Loucy (cell line): ENCODE results near the gene CWC22.

ENCODE experiments used
- H2AFZ ChIP-seq: fragments of 200-600 bp; sonication (generic); 2 replicates; pipeline ENCODE4 v1.6.0; 2016; ENCODE audit warnings: antibody characterized with exemption, mild to moderate bottlenecking, low read length, moderate library complexity
- H3F3A ChIP-seq: fragments of 200-600 bp; 2 replicates; pipeline ENCODE4 v1.6.0; 2016; ENCODE audit warnings: antibody characterized with exemption, low read depth, mild to moderate bottlenecking
- H3K27me3 ChIP-seq: fragments of 200-600 bp; sonication (generic); 2 replicates; pipeline ENCODE4 v1.6.1; 2014; ENCODE audit warnings: low read length, mild to moderate bottlenecking; ENCODE audit not compliant: insufficient read depth, poor library complexity, severe bottlenecking
- H3K36me3 ChIP-seq: fragments of 200-600 bp; sonication (generic); 2 replicates; pipeline ENCODE4 v1.6.1; 2016; ENCODE audit warnings: low read length; ENCODE audit not compliant: insufficient read depth
- H3K4me1 ChIP-seq: fragments of 200-600 bp; sonication (generic); 2 replicates; pipeline ENCODE4 v1.5.1; 2014; ENCODE audit warnings: low read length, mild to moderate bottlenecking; ENCODE audit not compliant: insufficient read depth, poor library complexity, severe bottlenecking
- H3K4me2 ChIP-seq: fragments of 200-600 bp; sonication (generic); 2 replicates; pipeline ENCODE4 v1.6.0; 2014; ENCODE audit warnings: antibody characterized with exemption, low read length, low read depth, mild to moderate bottlenecking; ENCODE audit not compliant: poor library complexity, severe bottlenecking
- H3K4me3 ChIP-seq: fragments of 200-600 bp; sonication (generic); 2 replicates; pipeline ENCODE4 v1.5.1; 2014; ENCODE audit warnings: low read length, mild to moderate bottlenecking, mixed read lengths; ENCODE audit not compliant: poor library complexity, severe bottlenecking
- H3K79me2 ChIP-seq: fragments of 200-600 bp; sonication (generic); 2 replicates; pipeline ENCODE4 v1.6.1; 2014; ENCODE audit warnings: low read length; ENCODE audit not compliant: insufficient read depth
- H3K9ac ChIP-seq: fragments of 200-600 bp; sonication (generic); 2 replicates; pipeline ENCODE4 v1.6.0; 2014; ENCODE audit warnings: mild to moderate bottlenecking, low read depth, low read length, moderate library complexity; ENCODE audit not compliant: poor library complexity, severe bottlenecking
- H3K9me2 ChIP-seq: fragments of 200-600 bp; sonication (generic); replicated peaks from 2 replicates; pipeline ENCODE4 v1.6.1; 2016; ENCODE audit warnings: low read depth, low read length, mixed read lengths
- H3K9me3 ChIP-seq: fragments of 200-600 bp; sonication (generic); 2 replicates; pipeline ENCODE4 v1.6.1; 2014; ENCODE audit warnings: mild to moderate bottlenecking, antibody characterized with exemption, low read length, low read depth; ENCODE audit not compliant: insufficient read depth
- H4K20me1 ChIP-seq: fragments of 200-600 bp; sonication (generic); 2 replicates; pipeline ENCODE4 v1.6.0; 2014; ENCODE audit warnings: antibody characterized with exemption, low read length, mild to moderate bottlenecking; ENCODE audit not compliant: insufficient read depth, poor library complexity, severe bottlenecking
- CTCF ChIP-seq: fragments of 200-600 bp; sonication (generic); conservative IDR thresholded peaks from 2 replicates; pipeline ENCODE4 v1.5.1; 2014; ENCODE audit warnings: mild to moderate bottlenecking, antibody characterized with exemption, low read length
- EZH2phosphoT487 ChIP-seq: fragments of 200-600 bp; IDR thresholded peaks from 2 replicates; pipeline ENCODE4 v1.6.1; 2018; ENCODE audit warnings: antibody characterized with exemption, mild to moderate bottlenecking, moderate library complexity, borderline replicate concordance

CWC22 gene

GRCh38 chr2:180033993-180034894, 27.1 kb upstream of the CWC22 start:
- H3K36me3 ChIP-seq, result no peaks in the 10 kb centered on the region
- no peaks in the 10 kb centered on the region for H3K9me3 ChIP-seq
- H4K20me1 ChIP-seq, result no peaks in the 10 kb centered on the region
- no peak overlapping the region for H3K4me2 ChIP-seq
- peaks cover 9% of the 10 kb centered on the region for H3K4me1 ChIP-seq
- H3K9me2 ChIP-seq, result no peaks in the 10 kb centered on the region
- no peak overlapping the region for H3K9ac ChIP-seq
- no peaks in the 10 kb centered on the region for H3F3A ChIP-seq
- H2AFZ ChIP-seq, result peak overlapping the region; percentile 70
- no peak overlapping the region for H3K4me3 ChIP-seq
- no peaks in the 10 kb centered on the region for H3K79me2 ChIP-seq
- no peaks in the 10 kb centered on the region for H3K27me3 ChIP-seq
- TF ChIP-seq EZH2phosphoT487, result no peak
- no peak for TF ChIP-seq CTCF

- H3K4me3 ChIP-seq, result no peak overlapping the region
- no peaks in the 10 kb centered on the region for H3K36me3 ChIP-seq
- TF ChIP-seq CTCF (no peak), EZH2phosphoT487 (no peak)
- H3K9me3 ChIP-seq, result no peaks in the 10 kb centered on the region
- H3K9me2 ChIP-seq, result no peaks in the 10 kb centered on the region
- no peak overlapping the region for H2AFZ ChIP-seq
- H3K27me3 ChIP-seq, result no peaks in the 10 kb centered on the region
- no peaks in the 10 kb centered on the region for H3K79me2 ChIP-seq
- H3F3A ChIP-seq, result no peaks in the 10 kb centered on the region
- no peak overlapping the region for H3K9ac ChIP-seq
- peaks cover 8% of the 10 kb centered on the region for H3K4me1 ChIP-seq
- H4K20me1 ChIP-seq, result no peaks in the 10 kb centered on the region
- H3K4me2 ChIP-seq, result no peak overlapping the region
Measured at GRCh38 chr2:180029575-180029974, 22.5 kb upstream of the CWC22 start.

- H3K4me3 ChIP-seq, result no peak overlapping the region
- no peak overlapping the region for H3K9ac ChIP-seq
- H3K4me2 ChIP-seq, result no peak overlapping the region
- no peaks in the 10 kb centered on the region for H3K27me3 ChIP-seq
- H3K36me3 ChIP-seq, result no peaks in the 10 kb centered on the region
- H3K9me2 ChIP-seq, result no peaks in the 10 kb centered on the region
- TF ChIP-seq EZH2phosphoT487 (no peak), CTCF (no peak)
- no peak overlapping the region for H2AFZ ChIP-seq
- H3K9me3 ChIP-seq, result no peaks in the 10 kb centered on the region
- no peaks in the 10 kb centered on the region for H3K4me1 ChIP-seq
- H4K20me1 ChIP-seq, result no peaks in the 10 kb centered on the region
- no peaks in the 10 kb centered on the region for H3K79me2 ChIP-seq
- H3F3A ChIP-seq, result no peaks in the 10 kb centered on the region
Measured at GRCh38 chr2:180021850-180022249, 14.8 kb upstream of the CWC22 start.
